GM18520 (cell line): ENCODE results near the gene RHBDL1.

Source experiments
- ATAC-seq: cut with Tn5 transposase; IDR thresholded peaks from one replicate; pipeline ENCODE4 v1.9.1; 2021; ENCODE audit not compliant: unreplicated experiment

The RHBDL1 gene

DNA sequence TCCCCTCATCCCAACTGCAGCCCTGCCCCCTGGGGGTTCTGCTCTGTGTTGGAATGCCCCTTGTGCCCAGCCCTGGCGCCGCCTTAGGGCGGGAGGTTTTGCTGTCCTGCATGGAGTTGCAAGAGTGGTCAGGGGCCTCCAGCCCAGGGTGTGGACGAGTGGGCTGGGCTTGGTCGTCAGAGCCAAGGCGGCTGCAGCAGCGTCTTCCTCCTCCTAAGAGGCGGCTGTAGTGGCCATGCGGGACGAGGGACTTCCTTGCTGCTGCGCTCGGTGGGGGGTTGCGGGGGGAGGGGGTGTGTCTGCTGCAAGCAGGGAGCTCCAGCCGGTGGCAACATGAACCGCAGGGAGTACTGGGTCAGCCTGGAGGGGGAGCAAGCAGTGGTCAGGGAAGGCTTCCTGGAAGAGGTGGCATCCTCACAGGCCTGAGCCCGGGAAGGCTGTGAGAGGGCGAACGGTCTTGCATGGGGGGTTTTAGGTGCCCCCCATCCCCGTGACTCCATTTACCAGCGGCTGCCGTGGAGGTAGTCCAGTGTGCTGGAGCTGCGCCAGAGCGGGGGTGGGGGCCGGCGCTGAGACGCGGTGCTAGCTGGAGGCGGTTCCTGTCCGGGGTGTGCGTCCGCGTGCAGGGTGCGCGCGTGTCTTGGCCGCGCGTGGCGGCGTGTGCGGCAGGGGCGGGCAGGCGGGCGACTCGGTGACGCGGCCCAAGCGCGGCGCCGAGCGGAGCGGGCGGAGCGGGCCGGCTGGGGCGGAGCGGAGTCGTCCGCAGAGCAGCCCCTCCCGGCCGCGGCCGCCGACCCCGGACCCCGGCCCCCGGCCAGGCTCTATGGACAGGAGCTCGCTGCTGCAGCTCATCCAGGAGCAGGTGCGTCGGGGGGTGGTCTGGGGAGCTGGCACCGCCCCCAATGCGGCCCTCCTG lies at the start of gene RHBDL1:
Gene RHBDL1 (plus strand): TSS at position 704 of the 916 bp plus-strand sequence. CDS start 120 bp downstream, at position 824.
- ATAC-seq: no peak

DNA sequence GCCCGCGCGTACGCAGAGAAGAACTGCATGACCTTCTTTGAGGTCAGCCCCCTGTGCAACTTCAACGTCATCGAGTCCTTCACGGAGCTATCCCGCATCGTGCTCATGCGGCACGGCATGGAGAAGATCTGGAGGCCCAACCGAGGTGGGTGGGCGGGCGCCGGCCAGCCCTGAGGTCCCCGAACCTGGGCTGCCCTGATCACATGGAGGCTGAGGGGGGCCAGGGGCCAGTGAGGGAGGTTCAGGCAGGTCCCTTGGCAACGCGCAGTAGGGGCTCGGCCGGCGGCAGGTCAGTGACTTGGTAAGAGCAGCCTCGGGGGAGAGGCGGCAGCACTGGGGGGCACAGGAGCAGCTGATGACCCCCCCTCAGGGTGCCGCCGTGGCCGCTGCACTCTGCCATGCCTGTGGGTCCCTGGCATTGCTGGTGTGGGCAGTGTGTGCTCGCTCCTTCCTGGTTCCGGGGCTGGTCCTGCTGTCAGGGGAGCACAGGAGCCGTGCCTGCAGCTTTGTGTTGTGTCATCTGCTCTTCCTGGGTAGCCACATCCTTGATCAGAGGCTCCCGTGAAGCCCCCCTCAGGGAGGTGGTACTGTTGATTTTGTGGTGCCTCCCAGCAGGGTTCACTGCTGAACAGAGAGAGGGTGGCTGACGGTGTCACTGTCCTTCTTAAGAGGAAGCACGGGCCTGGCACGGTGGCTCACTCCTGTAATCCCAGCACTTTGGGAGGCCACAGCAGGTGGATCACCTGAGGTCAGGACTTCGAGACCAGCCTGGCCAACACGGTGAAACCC lies 49.3 kb upstream of the RHBDL1 start:
- no peak for ATAC-seq

DNA sequence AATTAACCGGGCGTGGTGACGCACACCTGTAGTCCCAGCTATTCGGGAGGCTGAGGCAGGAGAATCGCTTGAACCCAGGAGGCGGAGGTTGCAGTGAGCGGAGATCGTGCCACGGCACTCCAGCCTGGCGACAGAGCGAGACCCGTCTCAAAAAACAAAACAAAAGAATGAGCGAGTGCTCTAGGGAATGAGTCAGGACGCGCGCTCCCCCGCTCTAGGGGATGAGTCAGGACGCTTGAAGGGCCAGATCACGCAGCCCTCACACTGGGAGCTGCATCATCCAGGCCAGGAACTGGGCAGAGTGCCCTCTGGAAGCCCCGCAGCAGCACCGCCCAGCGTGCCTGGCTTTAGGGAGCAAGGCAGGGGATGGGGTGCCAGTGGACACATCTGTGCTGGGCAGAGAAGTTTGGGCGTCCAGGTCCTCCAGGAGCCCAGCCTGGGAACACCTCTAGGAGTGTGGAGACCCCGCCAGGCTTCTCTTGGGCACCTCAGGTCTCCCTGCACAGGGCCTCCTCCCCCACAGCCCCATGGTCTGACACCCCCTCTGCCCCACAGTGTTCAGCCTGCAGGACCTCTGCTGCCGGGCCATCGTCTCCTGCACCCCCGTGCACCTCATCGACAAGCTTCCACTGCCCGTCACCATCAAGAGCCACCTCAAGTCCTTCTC lies 48.6 kb upstream of the RHBDL1 start:
- no peak for ATAC-seq

DNA sequence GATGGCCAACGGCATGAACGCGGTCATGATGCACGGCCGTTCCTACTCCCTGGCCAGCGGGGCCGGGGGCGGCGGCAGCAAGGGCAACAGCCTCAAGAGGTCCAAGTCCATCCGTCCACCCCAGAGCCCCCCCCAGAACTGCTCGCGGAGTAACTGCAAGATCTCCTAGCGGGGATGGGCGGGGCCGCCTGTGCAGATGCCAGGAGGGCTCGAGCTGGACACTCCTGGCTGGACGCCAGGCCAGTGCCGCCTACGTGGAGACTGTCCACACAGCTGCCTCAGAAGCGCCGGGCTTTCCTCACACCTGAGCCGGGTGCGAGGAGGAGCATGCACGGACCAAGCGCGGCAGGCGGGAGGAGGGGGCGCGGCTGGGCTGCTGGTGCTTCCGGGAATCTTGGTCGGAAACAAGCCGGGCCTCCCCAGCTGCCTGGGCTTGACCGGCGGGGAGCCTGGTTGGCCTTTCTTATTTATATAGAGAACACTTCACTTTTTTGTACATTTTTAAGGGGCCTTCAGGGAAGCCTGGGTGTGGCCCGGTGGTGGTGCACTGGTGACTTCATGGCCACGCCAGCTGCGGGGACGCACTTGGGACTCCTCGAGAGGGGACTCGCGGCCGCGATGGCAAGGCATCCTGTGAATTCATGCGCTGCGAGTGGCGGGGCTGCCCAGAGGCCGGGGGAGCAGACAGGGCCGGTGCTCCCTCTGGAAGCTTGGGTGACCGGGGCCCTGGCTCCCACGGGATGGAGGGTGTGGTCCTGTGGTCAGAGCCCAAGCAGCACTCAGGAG lies 47.8 kb upstream of the RHBDL1 start:
- ATAC-seq: no peak

DNA sequence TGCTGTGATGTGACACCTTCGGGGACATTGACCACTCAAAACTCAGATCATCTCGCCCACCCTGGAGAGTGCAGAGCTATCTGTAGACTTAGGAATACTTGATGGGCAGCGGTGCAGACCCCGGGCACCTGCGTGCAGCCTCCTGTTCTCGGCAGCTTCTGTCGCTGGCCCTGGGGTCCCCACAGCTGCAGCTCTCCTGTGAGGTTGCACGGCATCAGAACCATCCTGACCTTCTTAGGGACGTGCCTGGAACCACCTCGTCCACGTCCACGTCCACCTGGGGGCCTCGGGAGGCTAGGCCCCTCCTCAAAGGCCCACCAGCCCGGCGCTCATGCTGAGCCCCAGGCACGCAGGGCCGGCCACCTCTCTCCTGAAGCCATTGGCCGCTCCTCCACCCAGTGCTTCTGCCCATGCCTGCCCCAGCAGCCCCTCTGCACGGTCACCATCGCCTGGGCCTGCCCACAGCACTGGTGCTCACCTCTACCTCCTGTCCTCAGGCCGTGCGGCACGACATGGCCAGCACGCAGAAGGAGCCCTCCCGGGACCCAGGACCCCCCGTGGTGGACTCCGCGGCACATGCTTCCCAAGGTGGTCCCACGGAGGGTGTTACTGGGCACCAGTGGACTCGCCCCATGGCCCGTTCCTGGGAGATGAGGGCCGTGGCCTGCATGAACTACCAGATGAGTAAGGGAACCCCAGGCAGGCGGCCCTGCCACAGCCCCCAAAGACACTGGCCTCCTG lies 47.0 kb upstream of the RHBDL1 start:
- ATAC-seq: no peak

DNA sequence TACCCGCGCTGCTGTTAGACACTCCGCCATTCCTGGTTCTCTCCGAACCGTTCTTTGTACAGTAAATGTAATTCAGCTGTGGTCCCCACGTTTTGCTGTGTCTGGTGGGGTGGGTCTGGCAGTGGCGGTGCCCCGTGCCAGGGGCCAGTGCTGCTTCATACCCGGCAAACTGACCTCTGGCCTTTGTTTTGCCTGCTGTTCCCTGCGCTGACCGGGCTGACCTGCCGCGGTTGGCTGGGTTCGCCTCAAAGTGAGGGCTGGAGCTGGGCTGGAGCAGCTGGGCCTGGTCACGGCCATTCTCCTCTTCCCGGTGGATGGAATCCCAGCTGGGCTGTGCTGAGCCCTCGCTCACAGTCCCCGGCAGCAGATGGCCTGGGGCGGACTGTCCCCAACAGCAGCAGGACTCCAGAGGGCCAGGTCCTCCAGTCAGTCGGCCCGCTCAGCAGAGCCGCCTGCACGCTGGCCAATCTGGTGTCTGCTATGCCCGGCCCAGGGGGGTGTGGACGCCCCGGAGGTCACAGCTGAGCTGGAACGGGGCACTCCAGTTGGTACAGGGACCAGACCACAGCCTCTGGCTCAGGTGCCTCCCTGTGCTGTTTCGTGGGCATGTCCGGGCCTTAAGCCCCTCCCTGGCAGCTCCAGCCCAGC lies 46.2 kb upstream of the RHBDL1 start:
- ATAC-seq: no peak

DNA sequence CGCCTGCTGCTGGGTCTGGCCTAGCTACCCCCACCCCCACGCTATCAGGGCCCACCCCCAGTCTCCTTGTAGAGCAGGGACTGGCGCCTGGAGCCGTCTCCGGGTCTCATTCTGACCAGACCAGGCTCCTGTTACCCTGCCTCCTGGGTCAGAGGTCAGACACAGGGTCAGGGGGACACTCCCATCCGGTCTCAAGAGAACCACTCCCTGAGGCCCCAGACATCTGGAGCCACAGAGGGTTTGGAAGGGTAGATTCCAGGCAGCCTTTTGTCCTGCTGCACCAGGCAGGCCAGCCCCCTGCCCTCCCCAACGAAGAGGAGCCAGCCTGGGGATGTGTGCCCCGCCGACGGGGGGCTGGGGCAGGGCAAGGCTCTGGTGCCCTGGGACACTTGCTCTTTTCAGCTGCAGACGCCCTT lies 45.6 kb upstream of the RHBDL1 start:
- no peak for ATAC-seq

DNA sequence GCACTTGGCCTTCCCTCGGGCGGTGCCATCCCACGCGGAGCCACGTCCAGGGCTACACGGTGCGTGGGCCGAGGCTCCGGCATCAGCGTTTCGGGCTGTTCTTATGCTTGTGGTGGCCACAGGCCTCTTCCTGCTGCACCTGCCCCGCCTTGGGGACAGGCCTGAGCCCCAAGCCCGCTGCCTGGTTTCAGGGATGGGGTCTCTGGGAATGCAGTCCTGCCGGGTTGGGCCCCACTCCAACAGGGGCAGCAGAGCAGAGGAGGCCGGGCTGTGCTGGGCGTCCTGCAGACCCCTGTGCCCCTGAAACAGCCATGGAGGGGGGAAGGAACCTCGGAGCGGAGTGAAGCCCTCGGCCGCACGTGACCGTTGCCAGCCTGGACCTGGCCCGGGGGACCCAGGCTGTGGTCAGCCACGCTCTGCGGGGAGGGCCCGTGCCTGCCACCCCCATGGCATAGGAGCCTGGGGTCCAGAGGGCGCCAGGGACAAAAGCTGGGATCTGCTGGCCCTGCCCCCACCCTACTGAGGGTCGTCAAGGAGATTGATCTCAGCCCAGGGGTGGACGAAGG lies 45.1 kb upstream of the RHBDL1 start:
- ATAC-seq: no peak

DNA sequence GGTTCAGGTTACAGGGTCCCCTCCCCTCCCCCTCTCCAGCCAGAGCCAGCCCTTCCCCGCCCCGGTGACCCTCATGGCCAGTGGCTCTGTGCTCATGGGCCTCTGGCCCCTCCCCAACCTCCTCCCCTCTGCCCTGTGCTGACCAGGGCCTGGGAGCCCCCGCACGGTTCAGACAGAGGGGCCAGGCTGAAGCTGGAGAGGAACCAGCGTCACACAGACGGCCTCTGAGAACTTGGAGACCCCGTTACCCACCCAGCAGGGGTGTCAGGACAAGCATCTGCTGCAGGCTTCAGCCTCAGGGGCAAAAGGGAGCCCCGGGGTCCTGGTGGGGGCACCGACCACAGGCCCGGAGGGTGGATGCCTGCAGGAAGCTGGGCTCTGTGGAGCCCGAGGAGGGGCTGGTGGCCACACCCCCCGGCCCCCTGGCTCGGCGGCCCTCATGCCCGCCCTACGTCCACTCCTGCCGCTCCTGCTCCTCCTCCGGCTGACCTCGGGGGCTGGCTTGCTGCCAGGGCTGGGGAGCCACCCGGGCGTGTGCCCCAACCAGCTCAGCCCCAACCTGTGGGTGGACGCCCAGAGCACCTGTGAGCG lies 44.6 kb upstream of the RHBDL1 start, which contains the start of gene WFIKKN1:
Gene WFIKKN1 (plus strand): TSS at position 171 of the 591 bp plus-strand sequence. CDS start 269 bp downstream, at position 440.
- no peak for ATAC-seq

DNA sequence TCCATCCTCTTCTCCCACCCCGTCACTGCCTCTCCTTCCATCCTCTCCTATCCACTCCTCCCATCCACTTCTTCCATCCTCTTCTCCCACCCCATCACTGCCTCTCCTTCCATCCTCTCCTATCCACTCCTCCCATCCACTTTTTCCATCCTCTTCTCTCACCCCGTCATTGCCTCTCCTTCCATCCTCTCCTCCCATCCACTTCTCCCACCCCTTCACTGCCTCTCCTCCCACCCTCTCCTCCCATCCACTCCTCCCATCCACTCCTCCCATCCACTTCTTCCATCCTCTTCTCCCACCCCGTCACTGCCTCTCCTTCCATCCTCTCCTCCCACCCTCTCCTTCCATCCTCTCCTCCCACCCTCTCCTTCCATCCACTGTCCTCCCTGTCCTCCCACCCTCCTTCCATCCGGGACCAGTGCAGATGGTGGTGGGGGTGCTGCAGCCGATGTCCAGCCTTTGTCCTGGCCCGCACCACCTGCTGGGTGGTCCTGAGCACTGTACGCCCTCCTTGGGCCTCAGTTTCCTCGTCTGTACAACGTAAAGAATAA lies 43.6 kb upstream of the RHBDL1 start:
- ATAC-seq: no peak

DNA sequence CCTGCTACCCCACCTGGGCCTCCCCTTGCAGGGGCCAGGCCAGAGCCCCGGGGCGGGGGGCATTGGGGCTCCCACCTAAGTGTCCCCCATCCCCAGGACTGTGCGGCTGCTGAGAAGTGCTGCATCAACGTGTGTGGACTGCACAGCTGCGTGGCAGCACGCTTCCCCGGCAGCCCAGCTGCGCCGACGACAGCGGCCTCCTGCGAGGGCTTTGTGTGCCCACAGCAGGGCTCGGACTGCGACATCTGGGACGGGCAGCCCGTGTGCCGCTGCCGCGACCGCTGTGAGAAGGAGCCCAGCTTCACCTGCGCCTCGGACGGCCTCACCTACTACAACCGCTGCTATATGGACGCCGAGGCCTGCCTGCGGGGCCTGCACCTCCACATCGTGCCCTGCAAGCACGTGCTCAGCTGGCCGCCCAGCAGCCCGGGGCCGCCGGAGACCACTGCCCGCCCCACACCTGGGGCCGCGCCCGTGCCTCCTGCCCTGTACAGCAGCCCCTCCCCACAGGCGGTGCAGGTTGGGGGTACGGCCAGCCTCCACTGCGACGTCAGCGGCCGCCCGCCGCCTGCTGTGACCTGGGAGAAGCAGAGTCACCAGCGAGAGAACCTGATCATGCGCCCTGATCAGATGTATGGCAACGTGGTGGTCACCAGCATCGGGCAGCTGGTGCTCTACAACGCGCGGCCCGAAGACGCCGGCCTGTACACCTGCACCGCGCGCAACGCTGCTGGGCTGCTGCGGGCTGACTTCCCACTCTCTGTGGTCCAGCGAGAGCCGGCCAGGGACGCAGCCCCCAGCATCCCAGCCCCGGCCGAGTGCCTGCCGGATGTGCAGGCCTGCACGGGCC lies 42.8 kb upstream of the RHBDL1 start:
- ATAC-seq: no peak

DNA sequence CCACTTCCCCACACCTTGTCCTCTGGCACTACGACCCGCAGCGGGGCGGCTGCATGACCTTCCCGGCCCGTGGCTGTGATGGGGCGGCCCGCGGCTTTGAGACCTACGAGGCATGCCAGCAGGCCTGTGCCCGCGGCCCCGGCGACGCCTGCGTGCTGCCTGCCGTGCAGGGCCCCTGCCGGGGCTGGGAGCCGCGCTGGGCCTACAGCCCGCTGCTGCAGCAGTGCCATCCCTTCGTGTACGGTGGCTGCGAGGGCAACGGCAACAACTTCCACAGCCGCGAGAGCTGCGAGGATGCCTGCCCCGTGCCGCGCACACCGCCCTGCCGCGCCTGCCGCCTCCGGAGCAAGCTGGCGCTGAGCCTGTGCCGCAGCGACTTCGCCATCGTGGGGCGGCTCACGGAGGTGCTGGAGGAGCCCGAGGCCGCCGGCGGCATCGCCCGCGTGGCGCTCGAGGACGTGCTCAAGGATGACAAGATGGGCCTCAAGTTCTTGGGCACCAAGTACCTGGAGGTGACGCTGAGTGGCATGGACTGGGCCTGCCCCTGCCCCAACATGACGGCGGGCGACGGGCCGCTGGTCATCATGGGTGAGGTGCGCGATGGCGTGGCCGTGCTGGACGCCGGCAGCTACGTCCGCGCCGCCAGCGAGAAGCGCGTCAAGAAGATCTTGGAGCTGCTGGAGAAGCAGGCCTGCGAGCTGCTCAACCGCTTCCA lies 42.0 kb upstream of the RHBDL1 start:
- no peak for ATAC-seq

DNA sequence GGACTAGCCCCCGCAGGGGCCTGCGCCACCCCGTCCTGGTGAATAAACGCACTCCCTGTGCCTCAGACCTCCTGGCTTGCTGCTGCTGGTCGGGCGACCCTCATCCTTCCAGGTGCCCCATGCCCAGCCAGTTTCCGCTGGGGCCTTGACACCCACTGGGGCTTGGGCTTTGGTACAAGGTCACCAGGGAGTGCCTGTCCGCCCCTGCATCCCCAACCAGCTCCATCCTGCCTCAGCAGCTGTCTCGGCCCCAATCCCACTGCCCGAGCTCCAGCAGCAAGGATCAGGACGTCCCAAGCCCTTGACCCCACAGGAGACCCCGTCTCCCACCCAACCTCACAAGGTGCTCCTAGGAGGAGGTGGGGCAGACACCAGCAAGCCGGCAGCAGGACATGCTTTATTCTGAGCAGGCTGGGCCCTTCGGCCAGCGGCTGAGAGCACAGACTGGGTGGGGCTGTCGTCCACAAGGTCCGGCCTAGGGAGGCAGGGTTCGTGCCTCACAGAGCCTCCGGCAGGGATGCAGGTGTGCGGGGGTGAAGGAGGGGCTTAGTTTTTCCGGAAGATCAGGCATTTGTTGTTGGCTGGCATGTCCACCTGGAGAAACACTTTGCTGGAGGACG lies 41.3 kb upstream of the RHBDL1 start:
- ATAC-seq: no peak

DNA sequence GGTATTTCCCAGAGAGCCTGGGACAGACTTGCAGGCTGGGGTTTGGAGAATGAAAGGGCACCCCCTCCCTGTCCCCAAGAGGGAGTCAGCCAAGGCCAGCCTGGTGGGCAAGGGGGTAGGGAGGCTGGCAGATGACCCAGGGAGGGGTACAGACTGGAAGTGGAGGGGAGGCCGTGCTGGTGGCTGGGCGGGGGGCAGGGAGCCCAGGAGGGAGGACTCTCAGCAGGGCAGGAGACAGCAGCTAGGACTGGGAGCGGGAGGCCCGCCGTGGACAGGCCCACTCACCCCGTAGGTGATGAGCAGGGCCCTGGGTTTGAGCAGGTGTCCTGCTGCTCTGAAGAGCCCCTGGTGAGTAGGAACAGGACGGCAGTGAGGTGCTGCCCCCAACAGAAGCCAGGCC lies 40.5 kb upstream of the RHBDL1 start:
- no peak for ATAC-seq

DNA sequence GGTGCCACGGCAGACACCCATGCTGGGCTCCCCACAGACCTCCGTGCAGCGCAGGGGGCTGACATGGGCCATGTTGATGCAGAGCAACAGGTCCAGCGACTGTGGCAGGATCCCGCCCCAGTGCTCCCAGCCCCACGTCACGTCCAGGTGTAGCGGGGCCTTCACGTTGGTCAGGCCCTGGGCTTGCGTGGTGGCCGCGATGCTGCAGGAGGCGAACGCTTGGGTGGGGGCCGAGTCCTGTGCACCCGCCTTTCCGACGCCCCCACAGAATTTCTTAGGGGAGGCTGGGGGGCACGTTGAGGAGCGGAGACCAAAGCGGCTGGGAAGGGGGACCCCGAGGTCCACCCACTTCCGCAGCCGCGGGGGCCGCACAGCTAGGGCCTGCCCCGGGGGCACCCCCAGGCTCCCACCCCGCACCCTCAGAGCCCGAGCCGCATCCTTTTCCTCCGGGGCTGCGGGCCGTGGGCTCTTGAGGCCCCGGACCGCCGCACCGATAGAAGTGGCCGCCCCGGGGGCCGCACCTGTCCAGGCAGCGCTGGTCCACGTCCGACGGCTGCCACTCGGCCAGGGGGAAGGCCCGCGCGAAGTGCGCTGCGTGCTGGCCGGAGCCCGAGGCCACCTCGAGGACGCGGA lies 39.8 kb upstream of the RHBDL1 start:
- ATAC-seq: no peak
